ENCODE data around the gene MUL1.

- TF ChIP-seq CTCF (IDR thresholded peaks at IDR 0.05) = no peak
- no peak for TF ChIP-seq POLR2A (IDR thresholded peaks at IDR 0.05; ENCODE audit: low read depth)
These were observed 32.3 kb upstream of the MUL1 start for GRCh38 chr1:20540281-20540680.
